GM10847 (cell line): ENCODE results near the gene BBX.

Experiments
- POLR2A ChIP-seq: IDR thresholded peaks from 2 replicates; pipeline ENCODE4 v1.6.1; 2011; ENCODE audit not compliant: insufficient read length; ENCODE audit errors: extremely low read depth

Gene BBX

DNA sequence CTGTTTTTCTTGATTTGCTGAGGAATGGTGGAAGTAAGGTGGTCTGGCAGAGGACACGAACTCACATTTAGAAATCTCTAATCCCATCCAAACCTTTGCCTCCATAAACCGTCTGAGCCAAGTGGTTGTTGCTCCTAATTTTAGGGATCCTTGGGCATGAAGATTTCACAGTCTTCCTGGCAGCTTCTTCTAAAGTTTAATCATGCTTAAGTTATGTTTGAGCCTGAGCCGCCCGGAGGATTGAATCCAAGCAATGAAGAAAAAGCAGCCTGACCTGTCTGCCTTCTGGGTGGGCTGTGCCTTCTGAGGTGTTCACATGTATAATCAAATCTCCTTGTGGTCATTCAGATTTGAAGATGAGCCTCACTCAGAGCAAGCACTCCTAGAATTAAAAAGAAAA lies 319.1 kb downstream of the BBX start:
- TF ChIP-seq POLR2A = no peak

DNA sequence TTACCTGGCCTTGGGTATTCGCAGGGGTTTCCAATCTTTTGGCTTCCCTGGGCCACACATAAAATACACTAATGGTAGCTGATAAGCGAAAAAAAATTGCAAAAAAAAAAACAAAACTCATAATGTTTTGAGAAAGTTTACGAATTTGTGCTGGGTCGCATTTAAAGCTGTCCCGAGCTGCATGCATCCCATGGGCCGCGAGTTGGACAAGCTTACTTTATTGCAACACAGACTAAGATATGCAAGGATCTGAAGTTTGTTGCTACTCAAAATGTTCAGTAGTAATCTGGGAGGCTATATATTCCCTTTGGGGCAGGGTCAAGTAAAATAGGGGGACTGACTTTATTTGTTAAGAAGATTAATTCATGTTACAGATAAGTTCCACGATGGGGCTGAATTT lies 320.2 kb downstream of the BBX start:
- no peak for TF ChIP-seq POLR2A

DNA sequence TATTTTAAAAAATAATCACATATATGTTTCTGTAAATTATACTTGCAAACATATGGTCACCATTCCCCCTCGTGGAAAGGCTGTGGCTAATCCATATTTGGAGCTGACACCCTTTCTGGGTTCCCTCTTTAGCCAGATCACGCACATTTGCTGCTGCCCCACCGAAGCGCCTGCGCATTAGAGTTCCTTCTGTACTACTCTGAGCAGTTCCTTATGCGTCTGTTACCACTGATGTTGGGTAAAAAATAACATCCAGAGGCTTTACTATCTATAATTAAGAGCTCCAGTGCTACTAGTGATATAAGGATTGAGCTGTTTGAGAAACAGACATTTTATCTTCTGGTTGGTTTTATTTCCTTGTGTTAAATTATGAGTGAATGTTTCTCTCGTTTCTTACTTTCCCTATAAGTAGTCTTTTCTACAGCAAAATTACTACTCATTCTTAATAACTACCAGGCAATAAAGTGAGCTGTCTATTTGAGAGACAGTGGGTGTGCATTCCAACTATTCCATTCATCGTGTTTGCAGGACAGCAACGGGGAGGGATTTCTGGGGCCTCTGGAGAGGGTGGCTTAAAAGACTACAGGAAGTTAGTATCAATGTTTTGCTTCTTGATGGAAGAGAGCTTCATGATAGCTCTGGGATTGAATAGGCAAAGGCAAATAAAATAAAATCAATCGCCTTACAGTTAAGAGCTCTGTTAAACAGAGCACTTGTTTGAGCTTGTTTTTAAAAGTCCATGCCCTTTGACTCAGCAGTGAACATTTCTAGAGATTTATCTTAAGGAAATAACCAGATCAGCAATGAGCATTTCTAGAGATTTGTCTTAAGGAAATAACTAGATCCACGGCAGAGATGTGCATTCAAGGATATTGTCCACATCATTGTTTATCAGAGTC lies 322.9 kb downstream of the BBX start:
- no peak for TF ChIP-seq POLR2A

DNA sequence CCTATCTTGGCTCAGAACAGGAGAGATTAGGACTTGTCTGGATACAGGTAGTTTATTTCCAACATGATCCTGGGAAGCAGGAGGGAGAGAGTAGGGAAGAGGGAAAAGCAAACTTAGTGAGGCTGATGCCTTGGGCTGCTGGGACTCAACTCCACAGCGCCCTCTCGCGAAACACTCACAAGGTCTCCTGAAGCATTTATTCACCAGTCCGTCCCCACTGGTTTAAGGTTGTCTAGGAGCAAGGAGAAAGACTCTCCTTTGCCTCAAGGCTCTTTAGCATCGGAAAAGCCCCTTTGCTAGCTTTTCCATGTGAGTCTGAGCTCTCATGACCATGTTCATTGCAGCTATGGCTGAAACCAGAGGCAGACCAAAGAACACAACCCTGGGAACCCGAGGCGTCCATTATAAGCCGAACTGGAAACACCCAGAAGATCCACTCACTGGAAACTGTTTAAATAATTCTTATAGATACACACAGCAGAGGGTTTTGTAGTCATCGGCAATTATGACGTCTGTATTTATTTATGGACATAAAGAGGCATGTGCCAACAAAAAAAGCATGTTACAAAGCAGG lies 323.6 kb downstream of the BBX start:
- no peak for TF ChIP-seq POLR2A

DNA sequence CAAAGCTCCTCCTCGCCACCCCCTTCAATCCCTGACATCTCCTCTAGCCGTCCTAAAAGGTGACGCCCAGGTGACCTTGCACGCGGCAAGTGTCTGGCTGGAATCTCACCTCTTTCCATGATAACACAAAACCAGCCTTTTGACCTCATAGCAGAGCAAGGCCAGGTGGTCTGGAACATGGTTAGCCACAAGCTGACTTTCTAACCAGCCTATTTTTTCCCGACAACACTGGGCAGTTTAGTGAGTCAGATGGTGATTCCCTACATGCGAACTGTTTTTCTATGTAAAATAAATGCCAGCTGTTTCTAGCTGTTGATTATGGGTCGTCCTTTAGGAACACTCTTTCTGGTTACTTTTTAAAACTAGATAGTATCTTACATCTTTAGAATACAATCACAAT lies 325.0 kb downstream of the BBX start:
- TF ChIP-seq POLR2A = no peak

DNA sequence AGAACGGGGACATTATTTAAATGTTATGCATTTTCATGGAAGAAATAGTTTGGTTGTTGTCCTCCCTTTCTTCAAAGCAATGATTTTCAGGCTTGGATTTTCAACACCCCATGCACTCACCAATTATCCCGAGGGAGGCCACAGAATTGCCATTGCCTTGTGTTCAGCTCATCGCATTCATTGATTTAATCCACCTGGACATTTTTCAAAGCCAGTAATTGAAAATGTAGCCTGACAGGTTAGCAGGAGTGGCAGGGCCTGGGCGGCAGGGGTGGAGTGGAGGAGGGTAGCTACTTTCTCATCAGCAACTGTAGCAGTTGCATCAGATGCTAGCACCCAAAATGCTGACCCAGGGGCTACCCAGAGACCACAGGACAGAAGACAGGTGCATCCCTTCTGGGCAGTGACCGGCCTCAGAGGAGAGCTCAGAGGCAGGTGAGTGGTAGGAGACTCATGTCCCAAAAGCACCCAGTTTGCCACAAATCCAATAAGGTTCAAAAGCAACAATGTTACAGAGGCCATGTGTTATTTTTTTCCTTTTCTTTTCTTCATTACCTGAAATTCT lies 325.7 kb downstream of the BBX start:
- no peak for TF ChIP-seq POLR2A

DNA sequence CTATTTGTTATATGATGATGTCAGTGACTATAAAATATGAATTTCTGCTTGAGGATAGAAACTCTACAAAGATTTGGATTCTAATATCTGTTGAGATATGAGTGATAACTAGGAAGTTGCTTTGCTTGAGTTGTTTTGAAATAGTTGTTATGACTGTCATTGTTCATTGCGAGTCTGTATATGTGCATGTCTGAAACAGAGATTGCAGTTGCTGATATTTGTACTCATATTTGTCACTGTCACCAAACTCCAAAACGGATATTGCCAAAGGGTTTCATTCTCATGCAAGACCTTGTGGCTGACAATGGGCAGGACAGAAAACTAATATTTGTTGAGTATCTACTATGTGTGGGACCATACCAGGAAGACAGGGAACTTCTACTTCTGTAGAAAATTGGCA lies 327.9 kb downstream of the BBX start:
- no peak for TF ChIP-seq POLR2A

DNA sequence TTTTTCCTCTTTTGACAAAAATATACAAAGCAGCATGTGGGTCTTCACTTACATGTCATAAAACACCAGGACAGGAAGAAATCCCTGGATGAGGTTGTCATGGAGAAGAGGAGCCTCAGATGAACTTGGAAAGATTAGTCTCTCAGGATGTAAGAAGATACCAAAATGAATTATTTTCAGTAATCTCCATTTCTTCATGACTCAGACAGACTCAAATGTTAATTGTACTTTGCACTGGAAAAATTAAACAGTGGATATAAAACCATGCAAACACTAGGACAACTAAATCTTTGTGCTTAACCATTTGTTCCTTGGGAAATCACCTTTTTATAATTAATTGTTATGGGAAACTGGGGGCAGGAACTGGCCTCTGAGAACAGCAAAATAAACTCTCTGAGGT lies 331.1 kb downstream of the BBX start:
- no peak for TF ChIP-seq POLR2A

DNA sequence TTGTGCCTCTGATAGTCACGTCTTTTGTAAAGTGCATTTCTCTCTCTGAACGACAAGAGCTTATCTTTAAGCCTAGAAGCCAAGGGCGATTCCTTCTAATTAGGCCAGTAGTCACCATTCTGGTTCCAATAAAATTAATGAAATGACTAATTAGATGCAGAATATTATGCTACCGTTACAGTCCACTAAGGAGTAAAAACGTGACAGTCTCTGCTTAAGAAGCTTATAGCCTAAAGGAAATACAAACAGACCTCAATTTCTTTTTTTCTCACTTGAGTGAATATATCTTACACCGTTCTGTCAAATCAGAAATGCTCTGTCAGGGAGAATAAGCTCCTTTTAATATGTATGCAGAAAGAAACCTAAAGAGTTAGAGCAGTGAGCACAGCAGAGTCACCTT lies 332.0 kb downstream of the BBX start:
- no peak for TF ChIP-seq POLR2A

DNA sequence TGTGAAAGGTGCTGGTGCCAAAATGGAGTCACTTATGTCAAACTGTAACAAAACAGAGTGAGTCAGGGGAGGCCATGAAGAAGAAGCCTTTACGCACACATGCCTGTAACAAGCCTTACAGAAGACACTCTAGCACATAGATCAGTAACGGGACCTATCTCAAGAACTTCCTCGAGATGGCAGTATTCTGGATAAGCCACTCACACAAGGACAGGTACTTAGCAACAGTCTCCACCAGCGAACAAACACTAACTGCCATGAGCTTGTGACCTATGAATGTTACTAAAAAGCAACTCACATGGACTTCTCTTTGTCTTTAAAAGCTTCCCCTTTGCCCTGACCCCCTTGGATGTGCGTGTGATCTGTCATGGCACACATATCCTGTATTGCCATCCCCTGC lies 332.9 kb downstream of the BBX start:
- TF ChIP-seq POLR2A = no peak

DNA sequence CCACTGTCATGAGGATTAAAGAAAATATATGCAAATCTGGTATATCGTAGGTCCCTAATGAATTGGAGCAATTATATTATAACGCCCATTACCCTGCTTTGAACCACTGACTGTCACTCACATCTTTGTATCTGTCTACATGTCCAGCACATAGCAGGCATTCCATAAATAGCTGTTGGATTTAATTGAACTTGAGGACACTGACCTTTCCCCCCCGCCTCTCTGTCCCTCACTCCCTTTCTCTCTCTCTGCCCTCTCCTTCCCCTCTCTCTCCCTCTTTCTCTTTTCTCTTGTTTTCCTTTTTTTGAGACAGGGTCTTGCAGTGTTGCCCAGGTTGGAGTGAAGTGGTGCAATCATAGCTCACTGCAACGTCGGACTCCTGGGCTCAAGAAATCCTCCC lies 335.1 kb downstream of the BBX start:
- TF ChIP-seq POLR2A = no peak

DNA sequence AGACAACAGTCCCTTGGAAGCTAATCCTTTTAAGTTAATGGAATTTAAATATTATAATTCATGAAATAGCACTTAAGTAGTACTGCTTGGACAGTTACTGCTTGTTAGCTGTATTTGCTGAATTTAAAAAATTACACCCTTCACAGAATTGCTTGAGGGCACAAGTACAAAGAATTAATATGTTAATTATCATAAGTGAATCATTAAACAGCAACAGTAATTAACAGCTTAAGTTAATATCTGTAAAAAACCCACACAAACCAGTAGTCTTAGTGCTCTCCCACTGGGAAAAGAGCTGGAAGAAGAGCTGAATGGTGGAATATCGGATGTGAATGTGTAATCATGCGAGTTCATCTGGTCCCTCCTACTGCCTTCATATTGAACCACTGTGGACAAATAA lies 336.1 kb downstream of the BBX start:
- no peak for TF ChIP-seq POLR2A
